ENCODE data around the gene ESCO1.

DNA sequence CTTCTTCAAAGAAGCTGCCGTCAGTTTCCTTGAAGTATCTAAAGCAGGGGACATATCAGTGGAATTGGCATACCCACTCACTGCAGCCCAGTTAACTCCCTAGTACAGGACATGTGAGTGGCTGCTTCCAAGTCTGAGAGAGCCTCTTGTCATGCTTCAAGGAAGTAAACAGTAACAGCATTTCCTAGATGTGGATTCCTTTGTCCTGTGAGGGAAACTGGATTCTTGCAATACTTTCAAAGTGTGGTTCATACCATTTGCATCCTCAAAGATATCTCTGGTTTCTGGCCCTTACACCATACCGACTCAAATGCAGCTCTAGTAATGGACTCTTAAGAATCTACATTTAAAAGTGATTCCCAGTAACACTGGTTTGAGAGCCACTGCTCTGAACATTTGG, 87.2 kb downstream of the ESCO1 start:
- TF ChIP-seq, protein P1, sequence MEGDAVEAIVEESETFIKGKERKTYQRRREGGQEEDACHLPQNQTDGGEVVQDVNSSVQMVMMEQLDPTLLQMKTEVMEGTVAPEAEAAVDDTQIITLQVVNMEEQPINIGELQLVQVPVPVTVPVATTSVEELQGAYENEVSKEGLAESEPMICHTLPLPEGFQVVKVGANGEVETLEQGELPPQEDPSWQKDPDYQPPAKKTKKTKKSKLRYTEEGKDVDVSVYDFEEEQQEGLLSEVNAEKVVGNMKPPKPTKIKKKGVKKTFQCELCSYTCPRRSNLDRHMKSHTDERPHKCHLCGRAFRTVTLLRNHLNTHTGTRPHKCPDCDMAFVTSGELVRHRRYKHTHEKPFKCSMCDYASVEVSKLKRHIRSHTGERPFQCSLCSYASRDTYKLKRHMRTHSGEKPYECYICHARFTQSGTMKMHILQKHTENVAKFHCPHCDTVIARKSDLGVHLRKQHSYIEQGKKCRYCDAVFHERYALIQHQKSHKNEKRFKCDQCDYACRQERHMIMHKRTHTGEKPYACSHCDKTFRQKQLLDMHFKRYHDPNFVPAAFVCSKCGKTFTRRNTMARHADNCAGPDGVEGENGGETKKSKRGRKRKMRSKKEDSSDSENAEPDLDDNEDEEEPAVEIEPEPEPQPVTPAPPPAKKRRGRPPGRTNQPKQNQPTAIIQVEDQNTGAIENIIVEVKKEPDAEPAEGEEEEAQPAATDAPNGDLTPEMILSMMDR (IDR thresholded peaks at IDR 0.05) = no peak
- no peak for TF ChIP-seq POLR2A (IDR thresholded peaks at IDR 0.05)

Data from adrenal gland (tissue), 5 donors.